AG04449 (cell line): ENCODE data around the gene SDSL.

Experiments used
- CTCF ChIA-PET: fragments of 350-600 bp; formaldehyde crosslinking; extraction: SDS; loops from one replicate; lab custom pipeline; 2021; ENCODE audit warnings: antibody characterized with exemption; lab: Yijun Ruan, JAX
- POLR2A ChIA-PET: fragments of 400-600, 350-600 bp; formaldehyde crosslinking; extraction: SDS; loops from one replicate; lab custom pipeline; 2020; ENCODE audit warnings: antibody characterized with exemption, inconsistent platforms; lab: Yijun Ruan, JAX
- DNase-seq: peaks from one replicate; pipeline ENCODE4 v3.0.0-alpha.2; 2010; ENCODE audit warnings: low read depth, low spot score
- H3K4me3 ChIP-seq: 2 replicates; pipeline ENCODE4 v1.5.1; 2011; ENCODE audit warnings: low read depth, mild to moderate bottlenecking, control low read depth, low read length
- TF ChIP-seq, protein P1 (sequence below): IDR thresholded peaks from one replicate; pipeline ENCODE4 v1.5.1; 2011; ENCODE audit warnings: mild to moderate bottlenecking, moderate library complexity, low read length, control low read depth, inconsistent platforms; ENCODE audit not compliant: insufficient read depth; ENCODE audit errors: missing control alignments

Gene SDSL

DNA sequence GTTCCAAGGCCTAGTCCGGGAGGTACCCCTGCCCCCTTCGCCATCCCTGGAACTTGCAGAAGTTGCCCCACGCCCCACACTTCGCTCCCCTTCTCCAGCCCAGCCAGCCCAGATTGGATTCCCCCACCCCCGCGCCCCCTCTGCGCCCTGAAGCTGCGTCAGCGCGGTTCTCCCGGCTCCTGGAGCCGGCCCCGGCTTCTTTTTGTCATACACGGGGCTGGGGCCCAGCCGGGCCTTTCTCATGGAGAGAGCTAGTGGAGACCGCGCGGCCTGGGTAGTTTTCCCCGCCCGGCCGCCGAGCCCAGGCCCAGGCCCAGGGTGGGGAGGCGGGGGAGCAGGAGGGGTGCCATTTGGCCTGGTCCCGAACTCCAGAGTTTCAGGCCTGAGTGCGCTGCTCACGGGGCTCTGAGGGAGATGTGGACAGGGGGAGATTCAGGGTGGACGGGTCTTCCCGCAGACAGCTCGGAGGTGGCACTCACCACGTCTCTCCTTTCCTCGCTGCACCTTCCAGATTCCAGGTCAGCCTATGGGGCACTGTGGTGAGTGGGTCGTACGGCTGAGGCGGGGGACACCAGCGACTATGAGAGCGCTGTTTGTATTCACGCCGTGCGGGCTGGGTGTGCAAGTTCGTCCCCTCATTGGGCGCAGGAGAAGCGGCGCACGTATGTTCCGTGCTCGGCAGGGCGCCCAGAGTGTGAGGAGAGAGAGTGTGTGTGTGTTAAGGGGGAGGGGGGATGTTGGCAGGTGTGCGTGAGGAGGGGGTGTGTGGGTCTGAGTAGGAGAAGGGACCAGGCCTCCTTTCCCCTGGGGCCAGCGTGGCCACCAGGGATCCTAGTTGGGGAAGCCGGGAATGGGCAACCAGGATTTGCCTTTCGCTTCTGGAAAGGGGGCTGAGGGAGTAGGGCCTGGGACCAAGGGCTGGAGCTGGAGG is 50.3 kb downstream of the SDSL start:
- CTCF ChIA-PET, result interaction anchor here (1.8 kb wide), 1 partner anchor 10 kb away, joined by 10 read pairs; no protein-coding TSS in a partner anchor
- POLR2A ChIA-PET, result no interaction called here
- no peak for DNase-seq

DNA sequence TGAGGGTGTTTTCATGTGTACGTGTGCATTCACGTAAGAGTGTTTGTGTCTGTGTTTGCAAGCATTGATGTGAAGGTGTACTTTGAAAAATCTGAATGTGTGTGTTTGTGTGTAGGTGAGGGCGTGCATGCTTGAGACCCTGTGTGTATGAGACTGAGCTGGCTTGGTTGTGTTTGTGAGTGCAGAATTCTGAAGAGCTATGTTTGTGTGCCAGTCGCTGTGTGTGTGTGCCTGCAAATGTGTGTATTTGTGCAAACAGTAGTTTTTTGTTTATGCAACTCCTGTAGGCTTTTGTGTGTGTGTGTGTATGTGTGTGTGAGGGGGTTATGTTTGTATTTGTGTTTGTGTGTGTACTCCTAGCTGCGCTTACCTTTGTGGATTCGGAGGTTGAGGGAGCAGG is 51.2 kb downstream of the SDSL start:
- no peak for DNase-seq
- H3K4me3 ChIP-seq, result no peak overlapping the region
- ChIA-PET POLR2A (no interaction called here), CTCF (interaction anchor here (1.2 to 1.8 kb wide), 2 partner anchors 11 to 12 kb away, joined by 3 to 10 read pairs; no protein-coding TSS in a partner anchor)
- TF ChIP-seq, protein P1, sequence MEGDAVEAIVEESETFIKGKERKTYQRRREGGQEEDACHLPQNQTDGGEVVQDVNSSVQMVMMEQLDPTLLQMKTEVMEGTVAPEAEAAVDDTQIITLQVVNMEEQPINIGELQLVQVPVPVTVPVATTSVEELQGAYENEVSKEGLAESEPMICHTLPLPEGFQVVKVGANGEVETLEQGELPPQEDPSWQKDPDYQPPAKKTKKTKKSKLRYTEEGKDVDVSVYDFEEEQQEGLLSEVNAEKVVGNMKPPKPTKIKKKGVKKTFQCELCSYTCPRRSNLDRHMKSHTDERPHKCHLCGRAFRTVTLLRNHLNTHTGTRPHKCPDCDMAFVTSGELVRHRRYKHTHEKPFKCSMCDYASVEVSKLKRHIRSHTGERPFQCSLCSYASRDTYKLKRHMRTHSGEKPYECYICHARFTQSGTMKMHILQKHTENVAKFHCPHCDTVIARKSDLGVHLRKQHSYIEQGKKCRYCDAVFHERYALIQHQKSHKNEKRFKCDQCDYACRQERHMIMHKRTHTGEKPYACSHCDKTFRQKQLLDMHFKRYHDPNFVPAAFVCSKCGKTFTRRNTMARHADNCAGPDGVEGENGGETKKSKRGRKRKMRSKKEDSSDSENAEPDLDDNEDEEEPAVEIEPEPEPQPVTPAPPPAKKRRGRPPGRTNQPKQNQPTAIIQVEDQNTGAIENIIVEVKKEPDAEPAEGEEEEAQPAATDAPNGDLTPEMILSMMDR, result no peak

More for the DNA sequence above, 50.3 kb downstream of the SDSL start:
- TF ChIP-seq, protein P1, result no peak
- H3K4me3 ChIP-seq, result no peak overlapping the region

DNA sequence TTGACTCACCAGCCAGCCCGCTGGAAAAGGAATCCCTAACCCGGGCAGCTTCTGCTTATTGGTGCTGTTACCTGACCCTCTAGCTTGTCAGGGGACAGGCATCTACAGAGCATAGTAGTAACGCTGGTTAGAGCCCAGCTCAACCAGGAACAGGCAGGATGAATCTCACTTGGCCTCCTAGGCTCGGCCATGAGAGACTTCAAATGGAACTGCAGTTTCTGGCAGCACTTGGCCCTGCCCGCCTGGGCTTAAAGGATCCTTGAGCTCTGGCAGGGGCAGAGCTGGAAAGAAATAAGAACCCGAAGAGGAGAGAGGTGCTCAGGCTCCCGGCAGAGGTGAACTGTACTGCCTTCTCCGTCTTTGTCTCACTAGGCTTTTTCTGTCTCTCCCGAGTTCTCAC is 51.8 kb downstream of the SDSL start:
- no peak for DNase-seq
- no peak overlapping the region for H3K4me3 ChIP-seq
- TF ChIP-seq, protein P1, result no peak
- ChIA-PET POLR2A (no interaction called here), CTCF (interaction anchor here (1.2 to 1.8 kb wide), 2 partner anchors 11 to 13 kb away, joined by 3 to 10 read pairs; no protein-coding TSS in a partner anchor)

DNA sequence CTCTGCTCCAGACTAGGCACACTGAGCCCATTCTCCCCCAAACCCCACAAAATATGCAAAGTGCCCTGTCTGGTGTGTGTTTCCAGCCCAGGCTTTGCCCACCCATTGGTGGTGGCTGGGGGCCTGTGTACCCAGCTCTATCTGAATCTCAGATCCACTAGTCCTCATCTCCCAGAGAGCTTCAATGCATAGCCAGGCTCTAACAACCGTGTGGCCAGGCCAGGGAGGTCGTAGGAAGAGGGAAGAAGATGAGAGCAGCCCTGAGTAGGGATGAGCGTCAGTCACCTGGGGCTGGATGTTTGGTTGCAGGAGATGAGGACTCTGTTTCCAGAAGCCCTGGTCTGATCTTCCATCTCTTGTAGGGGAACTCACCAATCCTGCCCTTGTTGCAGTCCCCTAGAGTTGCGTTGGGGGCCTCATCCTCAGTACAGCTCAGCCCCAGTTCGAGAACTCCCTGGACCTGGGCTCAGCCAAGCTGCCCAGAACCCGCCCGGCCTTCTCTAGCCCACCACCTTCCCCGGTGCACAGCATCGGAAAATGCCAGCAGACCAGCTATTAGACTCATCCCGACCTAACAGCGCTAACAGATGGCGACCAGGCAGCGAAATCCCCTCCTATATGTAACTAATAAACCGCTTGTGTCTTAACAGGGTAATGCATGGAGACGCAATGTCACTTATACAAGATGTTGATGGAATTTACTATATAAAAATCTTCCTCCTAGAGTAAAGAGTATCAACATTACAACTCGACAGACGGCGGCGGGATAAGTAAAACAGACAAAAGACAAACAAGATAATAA is 52.7 kb downstream of the SDSL start:
- ChIA-PET CTCF (interaction anchor here (1.2 to 1.8 kb wide), 2 partner anchors 12 to 14 kb away, joined by 3 to 10 read pairs; no protein-coding TSS in a partner anchor), POLR2A (no interaction called here)
- H3K4me3 ChIP-seq, result no peak overlapping the region
- TF ChIP-seq, protein P1, result no peak
- no peak for DNase-seq

DNA sequence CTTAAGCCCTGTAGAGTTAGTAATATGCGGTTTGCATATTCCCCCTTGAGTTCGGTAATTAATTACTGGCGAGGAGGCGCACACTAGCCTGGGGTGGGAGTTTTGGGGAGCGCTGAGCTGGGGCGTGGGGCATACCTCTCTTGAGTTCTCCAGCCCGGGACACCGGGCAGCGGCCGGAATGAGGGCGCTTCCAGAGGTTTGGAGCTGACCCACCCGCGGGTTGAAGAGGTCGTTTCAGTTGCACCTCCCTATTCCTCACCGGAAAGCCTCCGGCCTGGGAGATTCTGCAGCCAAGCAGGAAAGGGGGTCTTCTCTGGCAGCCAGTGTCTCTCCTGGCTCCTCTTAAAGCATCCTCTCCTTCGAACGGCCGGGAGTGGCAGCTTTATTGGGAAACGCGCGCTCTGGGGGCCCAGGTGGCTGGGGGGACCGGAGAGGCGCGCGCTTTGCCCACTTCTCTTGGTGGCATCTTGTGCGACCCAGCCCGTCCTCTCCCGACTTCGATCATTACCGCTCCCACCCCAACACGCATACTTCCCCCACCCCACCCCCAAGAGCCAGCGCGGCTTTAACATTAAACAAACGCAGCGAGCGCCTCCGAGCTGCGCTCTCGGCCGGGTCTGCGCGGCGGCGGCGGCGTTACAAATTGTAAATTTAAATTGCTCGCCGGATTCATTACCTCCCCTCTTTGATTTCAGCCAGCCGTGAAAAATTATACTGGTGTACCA is 53.4 kb downstream of the SDSL start:
- CTCF ChIA-PET, result no interaction called here

More for the DNA sequence above, 53.4 kb downstream of the SDSL start:
- POLR2A ChIA-PET, result no interaction called here
- DNase-seq, result no peak
- no peak overlapping the region for H3K4me3 ChIP-seq
- TF ChIP-seq, protein P1, result no peak
